GM18951 (cell line): ENCODE data around the gene SEMA4D.

ENCODE experiments used
- POLR2A ChIP-seq: IDR thresholded peaks from 4 replicates; pipeline ENCODE4 v1.6.1; 2011; ENCODE audit warnings: mild to moderate bottlenecking; ENCODE audit not compliant: insufficient read length, insufficient read depth; ENCODE audit errors: extremely low read depth
- in situ Hi-C: fragments of 300-500 bp; cut with MboI; formaldehyde crosslinking; loops from one replicate; pipeline ENCODE4 v1.12.0; 2022; ENCODE audit warnings: low sequenced_read_pairs, mixed read lengths, inconsistent platforms; ENCODE audit not compliant: unreplicated experiment

The SEMA4D gene

GRCh38 chr9:89360465-89360864 is 137.4 kb downstream of the SEMA4D start:
- no peak for TF ChIP-seq POLR2A

GRCh38 chr9:89359751-89360261 is 138.1 kb downstream of the SEMA4D start:
- in situ Hi-C loops: no loop called here
- no peak for TF ChIP-seq POLR2A

More at GRCh38 chr9:89360465-89360864, 137.4 kb downstream of the SEMA4D start:
- in situ Hi-C loops: no loop called here

GRCh38 chr9:89358985-89359384 is 138.9 kb downstream of the SEMA4D start:
- in situ Hi-C loops: no loop called here

GRCh38 chr9:89358376-89358916 is 139.5 kb downstream of the SEMA4D start:
- no peak for TF ChIP-seq POLR2A
- in situ Hi-C loops: no loop called here

More at GRCh38 chr9:89358985-89359384, 138.9 kb downstream of the SEMA4D start:
- no peak for TF ChIP-seq POLR2A

- in situ Hi-C loops: no loop called here
- no peak for TF ChIP-seq POLR2A
Measured at GRCh38 chr9:89357331-89358197, 140.3 kb downstream of the SEMA4D start.

- no peak for TF ChIP-seq POLR2A
- in situ Hi-C loops: no loop called here
Measured at GRCh38 chr9:89356782-89357181, 141.1 kb downstream of the SEMA4D start.

GRCh38 chr9:89354471-89354870 is 143.4 kb downstream of the SEMA4D start:
- in situ Hi-C loops: no loop called here
- no peak for TF ChIP-seq POLR2A

- no peak for TF ChIP-seq POLR2A
- in situ Hi-C loops: no loop called here
Measured at GRCh38 chr9:89353989-89354388, 143.9 kb downstream of the SEMA4D start.

GRCh38 chr9:89352874-89353649 is 144.9 kb downstream of the SEMA4D start:
- in situ Hi-C loops: no loop called here
- no peak for TF ChIP-seq POLR2A

GRCh38 chr9:89352451-89352850 is 145.5 kb downstream of the SEMA4D start:
- TF ChIP-seq POLR2A: no peak
- in situ Hi-C loops: no loop called here

- in situ Hi-C loops: no loop called here
- TF ChIP-seq POLR2A: no peak
Measured at GRCh38 chr9:89351584-89352300, 146.2 kb downstream of the SEMA4D start.

- TF ChIP-seq POLR2A: no peak
- in situ Hi-C loops: no loop called here
Measured at GRCh38 chr9:89350988-89351557, 146.8 kb downstream of the SEMA4D start.
